Suprapubic skin (tissue), 4 donors: Measurements from ENCODE around the gene SLC39A3. TPM values are rescaled to one million over a fixed set of nuclear protein-coding genes. Genes with fewer than 3 reads are reported as not detected.

Experiments
- DNase-seq, 2 donors: peaks; one replicate each; pipeline ENCODE4 v3.0.0-alpha.2; 2019; ENCODE audit warnings: low spot score in 2 of 2
- H3K27ac ChIP-seq: fragments of 200-600 bp; sonication (generic); one replicate; pipeline ENCODE4 v1.5.1; 2019
- H3K27me3 ChIP-seq: fragments of 200-600 bp; sonication (generic); one replicate; pipeline ENCODE4 v1.5.1; 2019
- H3K36me3 ChIP-seq: fragments of 200-600 bp; sonication (generic); one replicate; pipeline ENCODE4 v1.5.1; 2019
- H3K4me1 ChIP-seq: fragments of 200-600 bp; sonication (generic); one replicate; pipeline ENCODE4 v1.5.1; 2019
- H3K4me3 ChIP-seq: fragments of 200-600 bp; sonication (generic); one replicate; pipeline ENCODE4 v1.5.1; 2019; ENCODE audit warnings: mild to moderate bottlenecking
- H3K9me3 ChIP-seq: fragments of 200-600 bp; sonication (generic); one replicate; pipeline ENCODE4 v1.5.1; 2019
- EP300 ChIP-seq: sonication (generic); formaldehyde crosslinking; IDR thresholded peaks from one replicate; pipeline ENCODE4 v1.6.1; 2017; ENCODE audit warnings: antibody characterized with exemption
- POLR2A ChIP-seq, 2 donors: fragments of 450-650 bp; IDR thresholded peaks; one replicate each; pipeline ENCODE4 v1.6.1; 2017; ENCODE audit warnings: antibody characterized with exemption in 2 of 2, mild to moderate bottlenecking in 2 of 2, moderate library complexity in 2 of 2
- POLR2AphosphoS5 ChIP-seq, 3 donors: sonication (generic); formaldehyde crosslinking; IDR thresholded peaks; one replicate each; pipeline ENCODE4 v1.6.1; 2017; ENCODE audit warnings: antibody characterized with exemption in 3 of 3
- WGBS: methylation state at CpG from one replicate; pipeline ENCODE4 v1.1.5; 2018; 5-methylcytosine and 5-hydroxymethylcytosine counted together
- total RNA-seq, 4 donors: library from RNA; depleted of rRNA; stranded (reverse); fragments of >200 nt; gene quantifications; one replicate each; pipeline ENCODE4 v1.1.0, GENCODE V29; 2016
- TF ChIP-seq, protein P1 (sequence below), 2 donors: fragments of 200-600 bp in 1 of 2; fragments of 450-650 bp in 1 of 2; sonication (generic) in 1 of 2; IDR thresholded peaks; one replicate each; pipeline ENCODE4 v1.5.1; 2016 to 2019; ENCODE audit warnings: antibody characterized with exemption in 2 of 2, mild to moderate bottlenecking in 1 of 2, moderate library complexity in 1 of 2

SLC39A3 gene
- total RNA-seq, 4 donors from 2014 or later: 8.0 to 31.1 (median 23.0) TPM

DNA sequence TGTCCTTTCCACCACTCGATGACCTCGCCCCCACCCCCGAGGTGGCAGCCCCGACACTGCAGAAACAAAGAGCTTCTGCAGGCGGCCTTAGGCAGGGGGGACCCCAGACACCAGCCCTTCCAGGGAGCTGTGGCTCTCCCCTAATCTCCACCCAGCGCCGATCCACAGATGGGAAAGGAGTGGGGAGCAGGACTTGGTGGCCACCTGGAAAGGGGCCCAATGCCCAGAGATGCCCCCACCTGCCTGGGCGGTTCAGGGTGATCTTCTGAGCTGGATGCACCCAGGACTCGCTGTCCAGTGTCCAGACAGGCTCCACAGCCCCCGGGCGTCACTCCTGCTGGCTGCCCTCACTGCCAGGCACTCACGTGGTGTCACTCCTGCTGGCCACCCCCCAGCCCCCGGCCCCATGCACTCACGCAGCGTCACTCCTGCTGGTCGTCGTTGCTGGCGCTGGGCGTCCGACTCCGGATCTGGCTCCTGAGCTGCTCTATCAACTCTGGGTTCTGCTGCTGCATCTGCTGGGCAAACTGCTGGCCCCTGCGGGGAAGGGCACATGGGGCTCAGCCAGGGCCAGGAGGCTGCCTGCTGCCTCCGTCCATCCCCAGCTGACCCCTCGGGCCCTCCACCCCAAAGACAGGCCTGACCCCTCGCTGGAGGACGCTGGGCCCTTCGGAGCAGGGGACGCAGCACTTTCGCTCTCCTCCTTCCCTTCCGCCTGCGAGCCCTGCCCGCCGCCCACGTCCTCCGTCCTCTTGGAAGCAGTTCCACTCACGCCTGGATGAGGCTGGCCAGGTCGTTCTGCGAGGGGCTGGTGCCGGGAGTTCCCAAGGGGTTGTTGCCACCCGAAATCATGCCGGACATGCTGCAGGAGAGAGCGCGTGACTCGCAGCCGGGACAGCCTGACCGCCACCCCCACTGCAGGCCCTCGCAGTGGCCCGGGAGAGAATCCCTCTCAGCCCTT is 17.4 kb upstream of the SLC39A3 start:
- H3K4me1 ChIP-seq: no peaks in the 10 kb centered on the region
- H3K27me3 ChIP-seq: no peaks in the 10 kb centered on the region
- WGBS: 92% methylated on average over 33 of the region's 48 CpGs
- no peak for DNase-seq
- peaks cover 68% of the 10 kb centered on the region for H3K36me3 ChIP-seq
- H3K4me3 ChIP-seq: no peak overlapping the region
- H3K27ac ChIP-seq: no peak overlapping the region
- TF ChIP-seq, protein P1, sequence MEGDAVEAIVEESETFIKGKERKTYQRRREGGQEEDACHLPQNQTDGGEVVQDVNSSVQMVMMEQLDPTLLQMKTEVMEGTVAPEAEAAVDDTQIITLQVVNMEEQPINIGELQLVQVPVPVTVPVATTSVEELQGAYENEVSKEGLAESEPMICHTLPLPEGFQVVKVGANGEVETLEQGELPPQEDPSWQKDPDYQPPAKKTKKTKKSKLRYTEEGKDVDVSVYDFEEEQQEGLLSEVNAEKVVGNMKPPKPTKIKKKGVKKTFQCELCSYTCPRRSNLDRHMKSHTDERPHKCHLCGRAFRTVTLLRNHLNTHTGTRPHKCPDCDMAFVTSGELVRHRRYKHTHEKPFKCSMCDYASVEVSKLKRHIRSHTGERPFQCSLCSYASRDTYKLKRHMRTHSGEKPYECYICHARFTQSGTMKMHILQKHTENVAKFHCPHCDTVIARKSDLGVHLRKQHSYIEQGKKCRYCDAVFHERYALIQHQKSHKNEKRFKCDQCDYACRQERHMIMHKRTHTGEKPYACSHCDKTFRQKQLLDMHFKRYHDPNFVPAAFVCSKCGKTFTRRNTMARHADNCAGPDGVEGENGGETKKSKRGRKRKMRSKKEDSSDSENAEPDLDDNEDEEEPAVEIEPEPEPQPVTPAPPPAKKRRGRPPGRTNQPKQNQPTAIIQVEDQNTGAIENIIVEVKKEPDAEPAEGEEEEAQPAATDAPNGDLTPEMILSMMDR (IDR thresholded peaks at IDR 0.05): no peak
- TF ChIP-seq EP300: no peak
- H3K9me3 ChIP-seq: no peaks in the 10 kb centered on the region

DNA sequence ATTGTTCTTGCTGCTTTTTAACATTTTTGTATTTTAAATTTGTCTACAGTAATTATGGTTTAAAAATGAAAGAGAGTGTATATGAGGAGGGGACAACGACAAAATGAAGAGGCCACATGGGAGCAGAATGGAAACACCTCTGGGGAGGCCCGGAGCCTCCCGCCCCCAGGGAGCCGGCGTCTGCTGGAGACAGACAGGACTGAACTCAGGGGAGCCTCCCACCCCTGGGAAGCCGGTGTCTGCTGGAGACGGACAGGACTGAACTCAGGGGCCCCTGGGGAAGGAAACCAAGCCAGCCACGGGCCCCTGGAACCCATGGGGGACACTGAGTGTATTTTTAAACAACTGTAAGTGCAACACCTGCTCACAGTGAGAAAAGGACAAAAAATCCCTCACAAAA is 16.7 kb upstream of the SLC39A3 start:
- H3K27me3 ChIP-seq: no peaks in the 10 kb centered on the region
- peaks cover 61% of the 10 kb centered on the region for H3K36me3 ChIP-seq
- no peaks in the 10 kb centered on the region for H3K9me3 ChIP-seq
- 90% methylated on average over 8 of the region's 8 CpGs for WGBS
- H3K4me3 ChIP-seq: no peak overlapping the region
- H3K4me1 ChIP-seq: no peaks in the 10 kb centered on the region
- no peak overlapping the region for H3K27ac ChIP-seq
- TF ChIP-seq POLR2A (IDR thresholded peaks at IDR 0.05) (no peak), POLR2AphosphoS5 (IDR thresholded peaks at IDR 0.05) (no peak), EP300 (no peak)
- TF ChIP-seq, protein P1 (IDR thresholded peaks at IDR 0.05): no peak
- DNase-seq: no peak

DNA sequence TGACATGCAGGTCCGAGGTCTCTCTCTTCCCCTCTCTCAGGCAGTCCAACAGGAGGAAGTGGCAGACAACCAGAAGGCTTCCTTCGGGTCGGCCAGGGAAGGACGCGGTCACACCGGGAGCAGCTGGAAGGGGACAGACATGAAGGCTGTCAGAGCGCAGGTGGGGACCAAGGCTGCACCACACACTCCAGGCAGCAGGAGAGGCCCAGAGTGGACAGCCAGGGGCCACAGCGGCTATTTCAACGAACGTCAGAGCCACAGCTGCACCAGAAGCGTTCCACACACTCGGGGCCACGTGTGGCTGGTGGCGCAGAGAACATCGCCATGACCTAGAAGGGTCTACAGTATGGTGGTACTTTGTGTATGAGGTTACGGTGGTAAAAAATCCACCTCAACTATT is 16.0 kb upstream of the SLC39A3 start:
- H3K27ac ChIP-seq: no peak overlapping the region
- H3K4me1 ChIP-seq: no peaks in the 10 kb centered on the region
- H3K27me3 ChIP-seq: no peaks in the 10 kb centered on the region
- H3K9me3 ChIP-seq: no peaks in the 10 kb centered on the region
- no peak overlapping the region for H3K4me3 ChIP-seq
- WGBS: 90% methylated on average over 16 of the region's 16 CpGs
- TF ChIP-seq EP300 (no peak), POLR2AphosphoS5 (IDR thresholded peaks at IDR 0.05) (no peak), POLR2A (IDR thresholded peaks at IDR 0.05) (no peak)
- TF ChIP-seq, protein P1 (IDR thresholded peaks at IDR 0.05): no peak
- H3K36me3 ChIP-seq: peaks cover 54% of the 10 kb centered on the region
- no peak for DNase-seq

DNA sequence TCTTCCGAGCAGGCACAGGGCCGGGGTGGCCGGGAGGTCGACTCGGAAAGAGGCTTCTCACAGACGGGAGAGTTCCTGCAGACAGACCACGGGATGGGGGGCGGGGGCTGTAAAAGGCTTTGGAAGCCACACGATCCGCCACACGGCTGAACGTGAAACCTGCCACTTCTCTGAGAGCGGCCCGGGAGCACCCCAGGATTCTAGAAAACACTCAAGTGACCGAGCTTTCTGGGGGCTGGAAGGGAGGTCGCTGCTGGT is 15.6 kb upstream of the SLC39A3 start:
- Histone ChIP-seq H3K27me3 (no peaks in the 10 kb centered on the region), H3K36me3 (peaks cover 50% of the 10 kb centered on the region), H3K9me3 (no peaks in the 10 kb centered on the region), H3K4me3 (no peak overlapping the region), H3K4me1 (no peaks in the 10 kb centered on the region), H3K27ac (no peak overlapping the region)
- no peak for DNase-seq
- TF ChIP-seq POLR2AphosphoS5 (IDR thresholded peaks at IDR 0.05): no peak
- no peak for TF ChIP-seq POLR2A (IDR thresholded peaks at IDR 0.05)
- TF ChIP-seq EP300: no peak
- TF ChIP-seq, protein P1 (IDR thresholded peaks at IDR 0.05): no peak
- 93% methylated on average over 16 of the region's 16 CpGs for WGBS

DNA sequence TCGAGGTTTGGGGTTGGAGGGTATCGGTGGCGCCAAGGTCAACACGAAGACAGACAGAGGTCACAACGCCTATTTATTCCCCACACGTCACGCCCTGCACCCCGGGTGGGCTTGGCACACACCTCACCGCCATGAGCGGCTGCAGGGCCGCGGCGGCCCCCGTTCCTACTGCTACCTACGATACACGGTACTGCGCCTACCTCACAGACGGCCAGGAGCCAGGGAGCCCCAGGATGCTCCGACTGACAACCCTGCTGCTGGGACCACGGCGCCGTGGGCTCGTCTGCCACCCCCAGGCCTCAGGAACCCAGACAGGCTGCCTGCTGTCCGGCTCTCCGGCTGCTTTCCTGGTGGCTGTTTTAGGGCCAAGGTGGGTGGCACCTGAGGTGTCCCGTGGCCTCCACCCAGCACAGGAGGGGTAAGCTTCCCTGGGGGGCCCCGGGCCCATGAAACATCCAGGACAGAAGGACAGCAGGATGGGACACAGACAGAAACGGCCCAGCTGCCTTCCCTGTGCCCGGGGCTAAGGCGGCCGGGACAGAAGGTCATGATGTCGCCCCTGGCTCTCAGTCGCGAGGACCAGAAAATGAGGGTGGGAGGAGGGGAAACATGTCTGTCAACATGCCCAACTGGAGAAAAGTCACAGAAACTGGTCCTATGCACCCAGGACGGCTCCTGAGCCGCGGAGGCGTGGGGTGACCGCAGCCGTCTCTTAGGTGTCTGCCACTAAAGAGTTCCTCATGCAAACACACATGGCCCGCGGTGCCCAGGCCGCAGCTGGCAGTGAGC is 15.0 kb upstream of the SLC39A3 start:
- H3K27ac ChIP-seq: no peak overlapping the region
- H3K27me3 ChIP-seq: no peaks in the 10 kb centered on the region
- peaks cover 50% of the 10 kb centered on the region for H3K36me3 ChIP-seq
- no peaks in the 10 kb centered on the region for H3K9me3 ChIP-seq
- TF ChIP-seq, protein P1 (IDR thresholded peaks at IDR 0.05): no peak
- TF ChIP-seq POLR2AphosphoS5 (IDR thresholded peaks at IDR 0.05): no peak
- TF ChIP-seq EP300: no peak
- no peak for TF ChIP-seq POLR2A (IDR thresholded peaks at IDR 0.05)
- no peaks in the 10 kb centered on the region for H3K4me1 ChIP-seq
- 88% methylated on average over 21 of the region's 43 CpGs for WGBS
- H3K4me3 ChIP-seq: no peak overlapping the region
- no peak for DNase-seq
